GM19467 (cell line): ENCODE measurements around the gene PIGK.

Experiments used
- ATAC-seq: cut with Tn5 transposase; IDR thresholded peaks from one replicate; pipeline ENCODE4 v1.9.1; 2021; ENCODE audit warnings: mild to moderate bottlenecking, moderate library complexity; ENCODE audit not compliant: unreplicated experiment

The PIGK gene

GRCh38 chr1:77044133-77044849 is 174.9 kb downstream of the PIGK start:
- ATAC-seq, result no peak

GRCh38 chr1:77040826-77041225 is 178.4 kb downstream of the PIGK start:
- no peak for ATAC-seq

DNA sequence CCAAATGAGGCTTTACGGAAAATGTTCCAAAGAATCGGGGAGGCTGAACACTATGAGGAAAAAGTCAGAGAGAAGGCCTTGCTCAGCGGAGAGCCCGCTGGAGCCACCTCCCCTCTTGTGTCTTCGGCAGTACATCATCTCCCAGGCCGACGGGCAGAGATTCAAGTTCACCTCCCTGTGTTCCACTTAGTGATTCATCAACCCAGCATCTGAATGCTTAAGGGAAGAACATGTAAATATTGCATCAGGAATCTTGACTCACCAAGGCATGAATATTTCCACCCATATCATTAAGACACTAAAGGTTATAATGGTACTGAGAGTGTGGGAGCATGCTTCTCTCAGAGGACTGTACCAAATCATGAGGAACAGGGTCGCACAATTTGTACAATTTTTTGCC is 179.5 kb downstream of the PIGK start:
- ATAC-seq, result no peak

DNA sequence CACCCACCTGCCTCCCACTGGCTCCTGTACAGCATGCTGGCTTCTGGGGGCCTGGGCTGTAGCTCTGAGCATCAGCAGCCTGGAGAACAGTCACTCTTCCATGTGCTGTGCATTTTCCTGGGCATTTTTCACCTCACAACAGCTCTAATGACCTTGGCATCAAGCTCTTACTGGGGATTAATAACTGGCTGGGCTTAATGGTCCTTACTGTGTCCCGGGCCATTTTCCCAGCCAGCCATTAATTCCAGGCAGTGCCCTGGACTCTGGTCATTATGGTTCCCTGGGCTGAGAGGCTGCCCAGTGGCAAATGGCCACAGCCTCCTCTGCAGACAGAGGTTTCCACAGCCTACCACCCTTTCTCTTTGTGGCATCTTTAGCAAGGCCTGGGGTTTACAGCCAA is 180.1 kb downstream of the PIGK start:
- ATAC-seq, result no peak
